Cardiac muscle cell (in vitro differentiated cells and primary cell): ENCODE results near the gene STARD6. TPM values are rescaled to one million over a fixed set of nuclear protein-coding genes. Genes with fewer than 3 reads are reported as not detected.

Experiments used
- DNase-seq, 2 donors: peaks; one replicate each; pipeline versions ENCODE4 v3.0.0 to v3.0.0-alpha.2; 2010 to 2017; ENCODE audit warnings: low read depth in 1 of 2, low spot score in 1 of 2
- H3K27ac ChIP-seq: fragments of 200-600 bp; sonication (generic); 2 replicates; pipeline ENCODE4 v1.5.1; 2016
- H3K27me3 ChIP-seq: fragments of 200-600 bp; sonication (generic); 2 replicates; pipeline ENCODE4 v1.6.0; 2016; ENCODE audit warnings: control low read depth
- H3K36me3 ChIP-seq: fragments of 200-600 bp; sonication (generic); 2 replicates; pipeline ENCODE4 v1.5.1; 2016; ENCODE audit warnings: control low read depth
- H3K4me1 ChIP-seq: fragments of 200-600 bp; sonication (generic); 2 replicates; pipeline ENCODE4 v1.8.1; 2017; ENCODE audit warnings: low read depth, mild to moderate bottlenecking, mixed run types
- H3K4me3 ChIP-seq: fragments of 200-600 bp; sonication (generic); 2 replicates; pipeline ENCODE4 v1.5.1; 2016; ENCODE audit warnings: mild to moderate bottlenecking
- H3K9me3 ChIP-seq: fragments of 200-600 bp; sonication (generic); 2 replicates; pipeline ENCODE4 v1.5.1; 2017; ENCODE audit warnings: low read depth, mild to moderate bottlenecking, control low read depth
- CTCF ChIP-seq: IDR thresholded peaks from 2 replicates; pipeline ENCODE4 v1.5.1; 2012; ENCODE audit warnings: low read depth, mild to moderate bottlenecking, low read length
- polyA plus RNA-seq: library from polyadenylated mRNA; unstranded; fragments of >200 nt; fragmentation: Nextera tagmentation; extraction: Ambion mirVana; gene quantifications from 2 replicates; pipeline ENCODE4 v1.2.1, GENCODE V29; 2016
- total RNA-seq: library from RNA; depleted of rRNA; stranded (reverse); fragments of >200 nt; gene quantifications from 2 replicates; pipeline ENCODE4 v1.2.3, GENCODE V29; 2016

STARD6 gene, protein sequence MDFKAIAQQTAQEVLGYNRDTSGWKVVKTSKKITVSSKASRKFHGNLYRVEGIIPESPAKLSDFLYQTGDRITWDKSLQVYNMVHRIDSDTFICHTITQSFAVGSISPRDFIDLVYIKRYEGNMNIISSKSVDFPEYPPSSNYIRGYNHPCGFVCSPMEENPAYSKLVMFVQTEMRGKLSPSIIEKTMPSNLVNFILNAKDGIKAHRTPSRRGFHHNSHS
- total RNA-seq (not detected in 2 replicates), polyA plus RNA-seq (0.72 TPM in 1 of 2 replicates, not detected in the other)

DNA sequence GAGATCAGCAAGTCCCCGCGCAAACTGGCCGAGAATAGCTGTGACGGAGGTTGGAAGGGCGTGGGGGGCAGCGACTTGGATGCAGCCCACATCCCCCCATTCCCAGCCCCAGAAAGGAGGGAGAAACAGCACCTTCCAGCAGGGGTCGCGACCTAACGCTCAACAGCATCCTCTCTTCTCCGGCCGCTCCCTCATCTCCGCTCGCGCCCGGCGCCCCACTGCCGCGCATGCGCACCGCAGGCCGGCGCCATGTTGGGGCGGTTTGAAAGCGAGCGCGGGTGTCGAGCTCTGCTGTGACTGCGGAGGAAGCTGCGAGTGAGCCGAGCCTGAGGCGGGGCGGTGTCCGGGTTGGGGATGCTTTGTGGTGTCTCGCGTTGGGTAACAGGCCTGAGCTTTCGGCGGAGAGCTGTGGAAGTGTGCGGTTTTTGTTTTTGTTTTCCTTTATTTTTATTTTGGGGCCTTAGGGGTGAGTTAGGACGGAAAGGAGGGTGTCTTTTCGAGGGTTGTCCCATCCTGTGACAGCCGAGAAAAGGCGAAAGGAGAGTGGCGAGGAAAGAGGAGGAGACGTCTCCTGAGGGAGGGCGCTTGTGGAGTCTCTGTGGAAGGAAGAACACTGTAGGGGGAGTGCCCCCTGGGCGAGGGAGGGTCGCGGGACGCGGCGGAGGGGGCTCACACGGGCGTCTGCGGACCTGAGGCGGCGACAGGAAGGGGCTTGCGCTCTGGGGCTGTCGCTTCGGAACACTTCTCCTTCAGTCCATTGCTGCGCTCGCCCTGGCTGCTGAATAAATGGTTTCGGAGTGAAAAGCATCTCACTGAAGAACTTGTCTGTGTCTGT is at the start of gene STARD6, which contains the start of gene C18orf54:
Gene STARD6, minus strand, starts transcription at position 199 of the 835 bp plus-strand sequence. CDS start 3,285 bp downstream, outside the sequence.
Gene C18orf54, plus strand, starts transcription at position 247 of the 835 bp plus-strand sequence. CDS start 2,667 bp downstream, outside the sequence.
- Histone ChIP-seq H3K9me3 (no peaks in the 10 kb centered on the region), H3K4me1 (no peaks in the 10 kb centered on the region), H3K36me3 (no peaks in the 10 kb centered on the region), H3K4me3 (peak within 1 kb of the TSS; percentile 81), H3K27ac (peak within 1 kb of the TSS; percentile 37), H3K27me3 (no peaks in the 10 kb centered on the region)
- DNase-seq = peak; percentile 94 to 95
- TF ChIP-seq CTCF = peak; percentile 45

DNA sequence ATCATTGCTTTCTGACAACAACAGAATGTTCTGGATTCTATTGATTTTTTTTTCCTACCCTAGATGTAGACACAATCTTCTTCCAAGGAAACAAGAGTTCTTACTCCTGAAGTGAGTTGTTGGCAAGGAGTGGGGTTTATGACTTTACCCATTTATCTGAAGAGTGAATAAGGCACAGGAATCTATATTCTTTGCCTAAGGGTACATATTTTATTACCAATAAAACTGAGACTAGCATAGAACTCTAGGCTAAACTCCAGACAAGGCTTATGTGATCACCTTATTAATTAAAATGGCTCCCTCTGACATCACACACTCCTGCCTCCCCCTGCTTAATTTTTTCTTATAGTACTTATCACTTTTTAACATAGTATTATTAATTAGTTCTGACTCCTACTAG is 47.6 kb upstream of the STARD6 start:
- Histone ChIP-seq H3K9me3 (no peaks in the 10 kb centered on the region), H3K36me3 (no peaks in the 10 kb centered on the region), H3K4me1 (no peaks in the 10 kb centered on the region), H3K4me3 (no peak overlapping the region), H3K27me3 (no peaks in the 10 kb centered on the region), H3K27ac (no peak overlapping the region)
- DNase-seq = no peak
- TF ChIP-seq CTCF = no peak

DNA sequence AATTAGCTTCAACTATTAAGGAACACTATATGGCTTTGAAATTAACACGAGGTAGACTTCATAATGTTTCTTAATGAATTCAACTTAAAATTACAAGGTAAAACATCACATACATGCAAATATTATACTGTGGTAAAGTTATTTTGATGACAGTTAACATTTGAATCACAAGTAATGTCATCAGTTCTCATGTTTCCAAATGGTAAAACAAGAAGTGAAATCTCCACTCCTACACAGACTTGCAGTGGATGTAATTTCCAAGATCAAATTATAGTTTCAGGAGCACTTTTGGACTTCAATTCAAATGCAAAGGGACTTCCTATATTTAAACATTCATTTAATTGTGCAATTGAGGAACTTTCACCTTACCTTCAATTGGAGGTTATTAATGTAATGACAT is 39.1 kb upstream of the STARD6 start:
- no peak for DNase-seq
- TF ChIP-seq CTCF = no peak
- peaks cover 3% of the 10 kb centered on the region for H3K4me1 ChIP-seq
- H3K36me3 ChIP-seq = no peaks in the 10 kb centered on the region
- H3K9me3 ChIP-seq = no peaks in the 10 kb centered on the region
- H3K4me3 ChIP-seq = no peak overlapping the region
- H3K27ac ChIP-seq = no peak overlapping the region
- H3K27me3 ChIP-seq = no peaks in the 10 kb centered on the region

DNA sequence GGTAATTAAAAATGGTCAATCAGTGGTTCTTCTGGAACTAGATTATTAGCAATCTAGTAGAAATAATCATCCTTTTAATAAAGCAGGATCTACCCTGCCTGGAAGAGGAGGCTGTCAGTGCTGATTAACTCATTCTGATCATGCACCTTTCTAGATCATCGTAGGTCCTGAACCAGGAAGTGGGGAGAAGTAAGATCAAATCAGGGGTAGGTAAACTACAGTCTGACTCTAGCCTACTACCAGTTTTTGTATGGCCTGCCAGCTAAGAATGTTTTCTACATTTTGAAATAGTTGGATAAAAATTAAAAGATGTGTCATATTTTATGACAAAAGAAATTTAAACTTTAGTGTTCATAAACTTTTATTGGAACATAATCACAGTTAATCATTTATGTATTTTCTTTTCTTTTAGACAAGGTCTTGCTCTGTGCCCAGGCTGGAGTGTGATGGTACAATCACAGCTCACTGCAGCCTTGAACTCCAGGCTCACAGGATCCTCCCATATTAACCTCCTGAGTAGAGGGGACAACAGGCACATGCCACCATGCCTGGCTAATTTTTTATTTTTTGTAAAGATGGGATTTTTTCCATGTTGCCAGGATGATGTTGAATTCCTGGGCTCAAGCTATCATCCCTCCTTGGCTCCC is 36.1 kb upstream of the STARD6 start:
- Histone ChIP-seq H3K36me3 (no peaks in the 10 kb centered on the region), H3K27ac (no peak overlapping the region), H3K9me3 (no peaks in the 10 kb centered on the region), H3K4me1 (peaks cover 3% of the 10 kb centered on the region), H3K4me3 (no peak overlapping the region), H3K27me3 (no peaks in the 10 kb centered on the region)
- TF ChIP-seq CTCF = no peak
- no peak for DNase-seq

DNA sequence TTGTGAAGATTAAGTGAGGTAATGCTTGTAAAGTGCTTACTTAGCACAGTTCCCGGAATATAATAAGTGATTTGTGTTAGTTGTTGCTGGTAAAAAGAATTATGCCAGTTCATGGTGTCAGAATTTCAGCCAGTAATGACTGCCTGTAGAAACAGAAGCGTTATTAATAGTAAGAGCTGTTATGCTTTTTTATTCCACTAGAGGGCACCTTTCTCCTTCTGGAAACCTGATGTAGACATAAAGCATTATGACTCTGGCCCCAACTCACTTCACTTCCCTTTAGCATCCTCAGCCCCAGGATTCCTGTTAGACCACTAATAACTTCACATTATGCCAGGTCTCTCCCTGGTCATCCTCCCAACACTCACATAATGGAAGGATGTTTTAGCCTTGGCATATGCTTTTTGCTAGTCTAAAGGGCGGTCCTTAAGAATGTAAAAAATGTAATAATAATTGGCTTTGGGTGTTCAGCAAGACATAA is 34.9 kb upstream of the STARD6 start:
- Histone ChIP-seq H3K27me3 (no peaks in the 10 kb centered on the region), H3K4me3 (no peak overlapping the region), H3K27ac (no peak overlapping the region), H3K36me3 (no peaks in the 10 kb centered on the region), H3K4me1 (peaks cover 3% of the 10 kb centered on the region), H3K9me3 (no peaks in the 10 kb centered on the region)
- peak; percentile 63 for TF ChIP-seq CTCF
- peak; percentile 78 to 82 for DNase-seq
